ENCODE results near the gene CX3CR1. TPM values are rescaled to one million over a fixed set of nuclear protein-coding genes. Genes with fewer than 3 reads are reported as not detected.

Gene CX3CR1
- total and polyA plus RNA-seq, 2 of the 4 experiments (the other 2 are of a cell fraction), result not detected

DNA sequence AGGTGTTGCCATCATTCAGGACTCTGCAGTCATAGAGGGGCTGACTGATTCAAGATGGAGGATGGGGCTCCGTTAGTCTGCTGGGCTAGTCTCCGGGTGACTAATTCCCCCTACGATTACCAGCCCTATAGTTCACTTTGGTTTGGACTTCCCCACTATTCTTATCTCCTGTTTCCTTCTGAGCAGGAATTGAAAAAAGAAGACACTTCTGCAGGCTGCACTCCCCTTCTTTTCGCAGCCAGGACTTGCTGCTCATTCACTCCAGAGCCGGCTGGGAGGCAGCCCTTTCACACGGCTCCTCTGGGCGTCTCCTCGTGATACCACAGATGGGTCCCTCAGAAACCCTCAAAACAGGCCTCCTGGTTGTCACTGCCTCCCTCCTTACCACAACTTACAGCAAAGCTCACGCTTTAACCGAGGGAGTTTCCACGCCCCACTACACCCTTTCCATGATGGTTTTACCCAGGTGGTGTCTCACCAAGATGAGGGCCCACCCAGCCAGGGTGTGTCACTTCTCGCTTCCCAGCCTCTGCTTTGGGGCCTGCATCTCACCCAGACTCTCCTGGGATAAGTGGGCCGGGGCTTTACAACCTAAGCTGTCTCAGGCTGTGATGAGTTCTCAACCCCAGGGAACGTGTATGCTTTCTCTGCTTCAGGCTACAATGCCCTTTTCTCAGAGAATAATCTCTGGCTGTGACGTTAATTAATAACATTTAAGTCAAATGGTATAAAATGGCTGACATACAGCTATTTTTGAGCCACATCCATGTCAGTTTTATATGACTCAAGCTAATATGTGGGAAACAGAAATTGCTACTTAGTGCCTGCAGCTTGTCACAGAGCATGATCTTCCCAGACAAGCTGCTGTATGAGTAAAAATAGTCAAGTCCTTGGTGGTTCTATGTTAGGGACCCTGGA is 11.9 kb downstream of the CX3CR1 start:
- no peak overlapping the region for H2AK5ac ChIP-seq (ENCODE audit: low read depth, low read length)
- H3K18ac ChIP-seq (ENCODE audit: low read depth, low read length), result no peak overlapping the region
- no peak overlapping the region for H2BK20ac ChIP-seq (ENCODE audit: low read depth, low read length)
- CTCF ChIA-PET, result interaction anchor here (0.5 kb wide), 1 partner anchor 142 kb away, joined by 5 read pairs; no protein-coding TSS in a partner anchor
- H3K9ac ChIP-seq (ENCODE audit: low read depth, low read length), result no peak overlapping the region
- H2BK120ac ChIP-seq (ENCODE audit: low read depth, low read length), result no peak overlapping the region
- in situ Hi-C loops (cut with MboI; ENCODE audit: low sequenced_read_pairs), result no loop called here
- H3K56ac ChIP-seq (ENCODE audit: extremely low read depth, insufficient read depth, low read length), result no peak overlapping the region
- no peak overlapping the region for H4K91ac ChIP-seq (ENCODE audit: insufficient read depth, low read depth, low read length)
- H3K4me1 ChIP-seq (ENCODE audit: control insufficient read depth, insufficient read depth, low read length), result no peaks in the 10 kb centered on the region
- WGBS, 2 experiments (ENCODE audit: extremely low coverage in 2 of 2, insufficient read length in 1 of 2), result 84% methylated on average over 7 of the region's 15 CpGs; no CpG with 5 or more reads in 1 of the 2 experiments
- DNase-seq (no peak), ATAC-seq (ENCODE audit: low read depth) (no peak)
- H4K5ac ChIP-seq (ENCODE audit: low read depth, low read length), result no peak overlapping the region
- no peaks in the 10 kb centered on the region for H3K79me1 ChIP-seq (ENCODE audit: low read depth in 1 of 2, low read length in 2 of 2)
- H2AK9ac ChIP-seq (replicated peaks; ENCODE audit: low read depth, low read length, poor library complexity), result no peak overlapping the region
- no peak overlapping the region for H3K14ac ChIP-seq (replicated peaks; ENCODE audit: low read depth, low read length)
- H3K27me3 ChIP-seq (ENCODE audit: control insufficient read depth, insufficient read depth, low read length), result peaks cover 42% of the 10 kb centered on the region
- no peaks in the 10 kb centered on the region for H3K9me1 ChIP-seq (ENCODE audit: insufficient read depth, low read length)
- no peak overlapping the region for H3K4me3 ChIP-seq (ENCODE audit: insufficient read depth, low read depth, low read length)
- no peak overlapping the region for H3K4me2 ChIP-seq (ENCODE audit: low read depth, low read length)
- no peak overlapping the region for H2AFZ ChIP-seq (replicated peaks; ENCODE audit: low read length, poor library complexity)
- no TSS peak for BruUV-seq (replicated peaks)
- H3K27ac ChIP-seq (ENCODE audit: insufficient read depth, low read length), result no peak overlapping the region
- dilution Hi-C loops (cut with HindIII; ENCODE audit: low sequenced_read_pairs, unreplicated experiment), result no loop called here
- no peaks in the 10 kb centered on the region for H3K9me3 ChIP-seq (ENCODE audit: control insufficient read depth, insufficient read depth, low read length)
- intact Hi-C loops (cut with micrococcal nuclease), result no loop called here
- no peak overlapping the region for H2BK15ac ChIP-seq (ENCODE audit: low read depth, low read length)
- no peaks in the 10 kb centered on the region for H4K20me1 ChIP-seq (ENCODE audit: insufficient read depth, low read length)
- TF ChIP-seq MAFK (IDR thresholded peaks at IDR 0.05; ENCODE audit: low read depth, low read length) (no peak), RAD21 (IDR thresholded peaks at IDR 0.05; ENCODE audit: low read length) (no peak), MXI1 (IDR thresholded peaks at IDR 0.05; ENCODE audit: borderline replicate concordance, low read depth, low read length) (no peak), RCOR1 (IDR thresholded peaks at IDR 0.05; ENCODE audit: insufficient replicate concordance, low read length) (no peak), NFE2L2 (IDR thresholded peaks at IDR 0.05; ENCODE audit: low read depth, low read length) (no peak), RFX5 (IDR thresholded peaks at IDR 0.05; ENCODE audit: low read depth, low read length) (no peak), CEBPB (IDR thresholded peaks at IDR 0.05; ENCODE audit: low read depth, low read length) (no peak), SMC3 (IDR thresholded peaks at IDR 0.05; ENCODE audit: low read depth, low read length) (no peak), CHD1 (IDR thresholded peaks at IDR 0.05; ENCODE audit: low read depth, low read length) (no peak), USF2 (IDR thresholded peaks at IDR 0.05; ENCODE audit: low read depth, low read length) (no peak)
- TF ChIP-seq, protein P1, sequence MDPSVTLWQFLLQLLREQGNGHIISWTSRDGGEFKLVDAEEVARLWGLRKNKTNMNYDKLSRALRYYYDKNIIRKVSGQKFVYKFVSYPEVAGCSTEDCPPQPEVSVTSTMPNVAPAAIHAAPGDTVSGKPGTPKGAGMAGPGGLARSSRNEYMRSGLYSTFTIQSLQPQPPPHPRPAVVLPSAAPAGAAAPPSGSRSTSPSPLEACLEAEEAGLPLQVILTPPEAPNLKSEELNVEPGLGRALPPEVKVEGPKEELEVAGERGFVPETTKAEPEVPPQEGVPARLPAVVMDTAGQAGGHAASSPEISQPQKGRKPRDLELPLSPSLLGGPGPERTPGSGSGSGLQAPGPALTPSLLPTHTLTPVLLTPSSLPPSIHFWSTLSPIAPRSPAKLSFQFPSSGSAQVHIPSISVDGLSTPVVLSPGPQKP (IDR thresholded peaks at IDR 0.05; ENCODE audit: borderline replicate concordance, low read depth, low read length), result no peak
- POLR2A ChIA-PET (ENCODE audit: unreplicated experiment), result no interaction called here
- H2BK5ac ChIP-seq (ENCODE audit: low read depth, low read length, poor library complexity, severe bottlenecking), result no peak overlapping the region
- no peak overlapping the region for H3K4ac ChIP-seq (ENCODE audit: low read depth, low read length)
- H3K23ac ChIP-seq (ENCODE audit: low read depth, low read length), result no peak overlapping the region
- no peaks in the 10 kb centered on the region for H3K36me3 ChIP-seq (ENCODE audit: control insufficient read depth, insufficient read depth, low read length)
- H4K8ac ChIP-seq (ENCODE audit: low read depth in 2 of 2, low read length in 2 of 2), result no peak overlapping the region
